Suppressor macrophage treated with lipopolysaccharide for 4 hours (primary cell): ENCODE data around the gene TACR2.
"Not testable (repeated sequence)": the region's sequence is repeated elsewhere in the genome, so short reads cannot be mapped to it uniquely, and the experiment has no call there.

Source experiments
- DNase-seq: peaks from one replicate; pipeline ENCODE4 v3.0.0-alpha.2; 2020

Gene TACR2

DNA sequence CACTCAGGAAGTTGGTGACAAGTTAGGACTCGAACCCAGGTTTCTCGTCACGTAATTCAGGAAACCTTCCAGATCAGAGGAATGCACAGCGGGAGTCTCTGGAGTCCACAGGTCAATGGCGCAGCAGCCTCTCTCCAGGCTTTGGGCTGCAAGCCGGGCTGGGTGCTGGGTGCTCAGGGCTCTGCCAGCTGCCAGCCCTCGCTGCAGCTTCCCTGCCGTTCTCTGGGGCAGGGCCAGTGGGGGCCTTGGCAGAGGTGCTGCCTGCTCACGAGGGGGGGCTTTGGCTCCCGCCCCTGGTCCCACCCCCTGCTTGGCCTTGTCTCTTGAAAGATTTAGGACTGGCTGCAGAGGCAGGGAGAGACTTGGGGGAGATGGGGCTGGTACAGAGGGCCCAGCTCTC is at the start of gene TACR2:
TACR2 (minus strand) TSS at position 224 of the 400 bp plus-strand sequence. CDS start 595 bp downstream, outside the sequence.
- no peak for DNase-seq

DNA sequence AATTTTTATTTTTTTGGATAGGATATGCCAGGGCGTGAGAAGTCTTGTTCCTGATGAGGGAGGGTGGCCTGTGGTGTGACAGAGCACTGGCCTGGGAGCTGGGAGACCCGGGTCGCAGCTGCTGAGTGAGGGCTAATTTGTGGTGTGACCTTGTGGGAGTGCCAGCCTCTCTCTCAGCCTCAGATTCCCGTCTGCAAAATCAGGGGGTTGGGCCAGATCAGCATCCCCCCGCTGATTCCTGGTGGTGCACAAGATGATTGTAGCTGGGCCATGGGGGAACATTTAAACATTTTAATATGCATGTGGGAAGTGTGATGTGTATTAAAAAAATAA is 49.4 kb upstream of the TACR2 start:
- no peak for DNase-seq

DNA sequence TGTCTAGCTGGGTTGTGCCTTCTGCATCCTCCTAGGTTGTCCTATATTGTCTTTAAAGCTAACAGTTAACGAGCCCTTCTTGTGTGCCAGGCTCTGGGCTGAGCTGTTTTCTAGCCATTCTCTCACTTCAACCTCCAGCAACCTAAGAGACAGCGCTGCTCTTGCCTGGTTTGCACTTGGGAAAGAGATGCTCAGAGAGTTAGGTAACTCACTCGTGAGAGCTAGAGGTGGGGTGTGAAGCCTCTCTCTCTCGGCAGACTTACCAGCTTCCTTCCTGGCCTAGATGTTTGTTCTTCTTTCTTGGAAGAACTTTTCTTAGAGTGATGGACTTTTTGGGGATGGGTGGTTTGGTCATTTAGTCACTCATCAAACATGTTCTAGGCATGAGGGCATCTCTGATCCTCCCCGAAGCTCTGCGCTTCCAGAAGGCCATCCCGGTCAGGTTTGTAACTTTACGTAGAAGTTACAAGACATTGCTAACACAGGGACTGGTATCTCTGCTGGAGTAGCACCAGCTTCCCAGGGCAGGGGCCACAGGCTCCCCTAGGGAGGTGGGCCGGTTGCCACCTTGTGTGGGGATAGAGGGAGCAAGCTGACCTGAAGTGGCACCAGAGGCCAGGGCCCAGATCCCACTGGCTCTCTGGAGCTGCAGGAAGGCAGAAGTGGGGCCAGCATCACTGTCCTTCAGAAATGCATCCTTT is 48.9 kb upstream of the TACR2 start:
- DNase-seq, result no peak

DNA sequence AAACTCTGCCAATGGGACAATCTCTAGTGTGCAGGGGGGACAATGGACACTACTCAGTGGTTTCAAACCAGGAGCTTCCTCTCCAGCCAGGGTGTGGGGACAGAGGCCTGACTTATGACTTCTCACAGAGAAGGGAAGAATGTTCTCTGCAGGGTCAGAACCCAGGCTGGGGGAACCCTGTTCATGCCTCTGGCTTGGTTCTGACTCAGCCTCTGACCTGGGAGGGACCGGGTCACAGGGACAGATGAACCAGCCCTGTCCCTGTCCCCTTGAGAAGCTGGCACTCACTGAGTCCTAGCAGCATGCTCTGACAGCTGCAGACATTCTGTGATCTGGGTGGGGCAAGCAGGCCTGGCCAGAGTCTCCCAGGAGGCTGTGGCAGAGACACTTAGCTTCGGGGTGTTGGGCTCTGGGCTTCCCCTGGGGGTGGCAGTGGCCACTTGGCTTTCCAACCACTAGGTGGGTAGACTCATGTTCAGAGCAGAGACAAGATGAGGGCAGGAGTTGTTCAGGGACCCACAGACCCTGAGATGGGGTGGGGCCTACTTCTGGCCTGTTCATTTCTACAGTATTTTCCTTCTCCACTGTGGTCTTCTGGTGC is 48.2 kb upstream of the TACR2 start:
- peak; percentile 67 for DNase-seq

DNA sequence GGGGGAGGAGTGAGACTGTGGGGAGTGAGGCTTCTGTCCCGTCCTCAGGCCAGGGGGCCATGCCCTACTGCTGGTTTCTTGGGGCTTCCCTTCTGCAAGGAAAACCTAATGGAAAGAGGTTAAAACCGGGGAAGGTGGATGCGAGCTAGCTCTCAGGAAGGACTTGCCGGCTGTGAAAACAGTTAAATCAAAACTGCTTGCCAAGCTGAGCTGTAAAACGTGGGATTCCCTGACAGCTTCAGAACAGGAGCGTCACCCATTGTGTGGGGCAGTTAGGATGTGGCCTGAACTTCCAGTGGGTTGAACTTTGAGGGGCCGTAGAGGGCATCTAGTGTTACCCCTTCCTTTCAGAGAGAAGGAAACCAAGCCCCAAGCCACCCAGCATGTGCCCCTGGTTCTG is 47.7 kb upstream of the TACR2 start:
- DNase-seq, result no peak

DNA sequence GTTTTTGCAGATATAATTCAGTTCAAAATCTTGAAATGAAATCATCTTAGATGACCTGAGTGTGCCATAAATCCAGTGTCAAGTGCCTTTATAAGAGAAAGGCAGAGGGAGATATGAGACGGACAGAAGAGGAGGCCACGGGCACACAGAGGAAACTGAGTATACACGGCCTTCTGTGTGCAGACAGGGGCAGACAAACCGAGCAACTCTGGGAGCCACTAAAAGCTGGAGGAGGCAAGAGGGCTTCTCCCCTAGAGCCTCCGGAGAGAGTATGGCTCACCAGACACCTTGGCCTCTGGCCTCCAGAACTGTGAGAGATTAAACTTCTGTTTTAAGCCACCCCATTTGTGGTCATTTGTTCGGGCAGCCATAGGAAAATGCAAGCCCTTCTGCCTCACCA is 47.2 kb upstream of the TACR2 start:
- no peak for DNase-seq

DNA sequence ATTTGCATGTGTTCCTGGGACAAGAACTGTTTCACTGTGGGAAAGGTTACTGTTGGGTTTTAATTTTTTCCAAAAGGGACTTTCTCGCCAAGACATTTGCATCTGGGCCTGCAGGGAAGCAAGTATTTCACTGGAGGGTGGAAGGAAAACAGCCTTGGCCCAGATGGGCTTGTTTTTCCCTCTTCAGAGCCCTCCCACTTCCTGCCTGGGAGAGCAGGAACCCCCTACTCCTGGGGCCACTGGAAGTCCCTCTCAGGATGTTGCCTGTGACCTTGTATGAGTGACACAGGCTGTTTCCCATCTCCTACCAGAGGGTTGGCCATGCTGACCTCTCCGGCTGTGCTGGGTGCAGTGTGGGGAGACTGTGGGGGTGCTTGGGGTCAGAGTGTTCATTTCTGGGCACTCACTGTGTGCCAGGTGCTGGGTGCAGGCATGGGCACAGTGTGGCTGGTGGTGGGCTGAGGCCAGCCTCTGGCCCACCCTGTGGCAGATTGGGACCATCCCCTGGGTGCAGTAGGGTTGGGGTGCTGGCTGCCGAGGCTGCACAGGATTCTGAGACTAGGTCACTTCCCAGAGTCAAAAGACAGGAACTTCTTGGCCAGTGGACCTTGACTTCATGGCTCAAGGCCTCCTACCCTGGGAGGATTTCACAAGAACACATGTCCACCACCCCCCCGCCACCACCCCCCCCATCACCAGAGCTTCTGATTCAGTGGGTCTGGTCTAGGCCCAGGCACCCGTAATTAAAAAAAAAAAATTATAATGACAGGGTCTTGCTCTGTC is 44.7 kb upstream of the TACR2 start:
- peak; percentile 65 for DNase-seq

DNA sequence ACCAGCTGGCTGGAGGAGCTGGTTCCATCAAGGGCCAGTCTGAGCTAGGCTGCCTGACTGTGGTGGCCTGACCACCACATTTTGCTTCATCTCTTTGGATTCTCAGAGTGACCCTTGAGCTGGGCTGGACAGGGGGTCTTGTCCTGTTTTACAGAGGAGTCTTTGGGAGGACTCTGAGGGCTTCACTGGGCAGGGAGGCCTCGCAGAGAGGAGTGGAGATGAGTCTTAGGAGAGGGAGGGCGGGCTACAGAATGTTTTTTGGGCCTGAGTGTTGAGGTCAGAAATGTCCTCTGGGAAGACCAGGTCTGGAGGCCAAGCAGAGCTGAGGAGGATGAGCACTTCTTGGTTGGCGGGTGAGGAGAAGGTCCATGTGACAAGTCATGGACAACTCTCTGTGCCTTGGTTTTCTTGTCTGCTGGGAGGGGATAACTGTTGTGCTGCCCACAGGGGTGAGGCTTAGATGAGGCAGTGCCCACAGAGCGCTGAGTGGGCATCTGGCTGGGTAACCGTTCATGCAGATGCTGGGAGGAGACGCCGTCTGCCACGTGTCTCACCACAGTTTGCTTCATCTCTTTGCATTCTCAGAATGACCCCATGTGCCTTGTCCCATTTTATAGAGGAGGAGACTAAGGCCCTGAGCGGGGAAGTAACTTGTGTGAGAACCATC is 44.0 kb upstream of the TACR2 start:
- DNase-seq, result no peak

DNA sequence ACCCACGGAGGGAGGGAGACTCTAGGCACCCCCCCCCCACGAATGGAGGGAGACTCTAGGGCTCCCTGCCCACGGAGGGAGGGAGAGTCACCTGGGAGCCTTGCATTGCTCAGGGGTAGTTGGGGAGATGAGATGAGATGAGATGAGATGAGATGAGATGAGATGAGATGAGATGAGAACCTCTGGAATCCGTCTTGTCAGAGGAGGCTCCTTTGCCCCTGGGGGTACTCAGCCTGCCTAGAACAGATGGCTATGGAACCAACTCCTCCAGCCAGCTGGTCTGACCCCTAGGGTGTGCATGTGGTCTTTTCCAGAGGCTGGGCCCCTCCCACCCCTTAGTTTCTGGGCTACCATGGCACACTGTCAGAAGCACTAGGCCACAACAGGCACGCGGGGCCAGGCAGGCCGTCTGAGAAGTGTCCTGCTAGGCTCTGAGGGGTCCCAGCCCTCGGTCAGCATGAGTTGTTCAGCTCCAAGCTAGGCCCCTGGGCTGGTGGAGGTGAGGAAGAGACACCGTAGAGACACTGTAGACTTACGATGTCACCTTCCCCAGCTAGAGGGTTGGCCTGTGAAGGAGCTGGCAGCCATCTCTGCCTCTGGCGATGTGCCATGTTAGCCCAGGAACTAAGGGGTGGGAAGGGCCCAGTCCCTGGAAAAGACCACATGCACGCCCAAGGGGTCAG is 43.3 kb upstream of the TACR2 start:
- no peak for DNase-seq

DNA sequence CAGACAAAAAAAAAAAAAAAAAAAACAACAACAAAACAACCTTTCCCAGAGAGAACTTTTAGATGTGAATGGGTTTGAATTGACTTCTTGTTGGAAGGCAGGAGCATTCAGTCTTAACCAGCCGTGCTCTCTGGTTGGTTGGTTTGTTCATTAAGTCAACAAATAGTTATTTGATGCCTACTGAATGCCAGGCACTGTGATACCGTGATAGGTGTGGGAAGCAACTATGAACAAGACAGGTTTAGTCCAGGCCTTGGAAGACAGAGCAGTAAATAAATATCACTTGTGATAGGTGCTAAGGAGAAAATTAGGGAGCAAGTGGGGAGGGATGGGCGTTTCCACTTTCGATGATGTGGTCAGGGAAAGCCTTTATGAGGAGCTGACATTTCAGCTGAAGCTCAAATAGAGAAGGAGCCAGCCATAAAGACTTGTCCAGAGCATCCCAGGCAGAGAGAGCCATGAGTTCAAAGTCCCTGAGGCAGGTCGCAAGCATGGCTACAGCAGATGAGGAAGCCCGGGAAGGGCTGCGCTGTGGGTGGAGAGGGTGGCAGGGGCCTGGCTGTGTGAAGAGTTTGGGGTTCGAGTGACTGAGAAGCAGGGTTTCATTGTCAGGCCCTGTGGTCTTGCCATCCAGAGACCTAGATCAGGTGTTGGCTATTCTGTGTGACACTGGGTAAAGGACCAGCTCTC is 42.5 kb upstream of the TACR2 start:
- no peak for DNase-seq

DNA sequence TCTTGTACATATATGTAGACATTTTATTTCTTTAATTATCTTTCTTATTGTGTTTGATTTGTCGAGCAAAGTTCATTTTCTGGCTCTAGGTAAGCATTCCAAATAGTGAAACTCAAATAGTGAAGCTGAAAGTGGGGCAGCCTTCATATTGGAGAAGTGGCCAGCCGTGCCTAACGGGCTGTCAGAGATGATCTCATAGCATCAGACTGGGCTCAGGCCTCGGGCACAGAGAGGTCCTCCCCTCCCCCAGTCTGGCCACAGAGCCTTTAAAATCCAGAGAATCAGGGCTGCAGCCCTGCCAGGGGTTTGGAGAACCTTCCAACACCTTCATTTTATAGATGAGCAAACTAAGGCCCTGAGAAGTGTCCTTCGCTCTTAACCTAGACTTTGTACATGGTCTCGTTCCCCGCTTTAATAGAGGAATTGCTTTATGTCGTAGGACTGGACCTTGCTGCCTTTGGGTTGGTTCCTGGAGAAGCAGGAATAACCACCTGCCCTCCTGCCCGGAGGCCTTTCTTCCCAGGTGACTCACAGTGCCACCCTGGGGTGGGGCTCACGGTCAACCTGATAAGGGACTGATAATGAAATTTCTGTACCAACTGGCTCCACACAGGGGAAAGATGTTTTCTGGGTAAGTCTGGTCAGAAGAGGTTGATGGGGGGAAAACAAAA is 41.8 kb upstream of the TACR2 start:
- DNase-seq, result peak; percentile 91

DNA sequence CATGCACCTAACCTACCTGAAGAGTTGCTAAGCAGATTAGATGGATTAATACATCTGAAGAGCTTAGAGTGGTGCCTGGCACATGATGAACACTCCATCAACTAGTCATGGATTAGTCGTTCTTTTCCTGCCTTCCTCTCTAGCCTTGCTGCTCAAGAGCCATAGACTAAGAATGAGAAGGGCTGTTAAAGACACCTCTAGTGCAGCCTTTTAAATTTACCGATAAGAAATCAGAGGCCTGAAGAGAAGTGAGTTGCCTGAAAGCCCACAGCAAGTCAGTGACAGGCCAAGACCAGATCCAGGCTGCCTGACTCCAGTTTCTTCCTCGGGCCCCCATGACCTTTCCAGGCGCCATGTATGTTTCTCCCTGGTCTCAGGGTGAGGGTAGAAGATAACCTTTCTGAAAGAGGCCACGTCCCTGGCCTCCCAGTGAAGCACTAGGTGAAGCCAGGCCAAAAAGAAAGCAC is 41.1 kb upstream of the TACR2 start:
- DNase-seq, result peak; percentile 43

DNA sequence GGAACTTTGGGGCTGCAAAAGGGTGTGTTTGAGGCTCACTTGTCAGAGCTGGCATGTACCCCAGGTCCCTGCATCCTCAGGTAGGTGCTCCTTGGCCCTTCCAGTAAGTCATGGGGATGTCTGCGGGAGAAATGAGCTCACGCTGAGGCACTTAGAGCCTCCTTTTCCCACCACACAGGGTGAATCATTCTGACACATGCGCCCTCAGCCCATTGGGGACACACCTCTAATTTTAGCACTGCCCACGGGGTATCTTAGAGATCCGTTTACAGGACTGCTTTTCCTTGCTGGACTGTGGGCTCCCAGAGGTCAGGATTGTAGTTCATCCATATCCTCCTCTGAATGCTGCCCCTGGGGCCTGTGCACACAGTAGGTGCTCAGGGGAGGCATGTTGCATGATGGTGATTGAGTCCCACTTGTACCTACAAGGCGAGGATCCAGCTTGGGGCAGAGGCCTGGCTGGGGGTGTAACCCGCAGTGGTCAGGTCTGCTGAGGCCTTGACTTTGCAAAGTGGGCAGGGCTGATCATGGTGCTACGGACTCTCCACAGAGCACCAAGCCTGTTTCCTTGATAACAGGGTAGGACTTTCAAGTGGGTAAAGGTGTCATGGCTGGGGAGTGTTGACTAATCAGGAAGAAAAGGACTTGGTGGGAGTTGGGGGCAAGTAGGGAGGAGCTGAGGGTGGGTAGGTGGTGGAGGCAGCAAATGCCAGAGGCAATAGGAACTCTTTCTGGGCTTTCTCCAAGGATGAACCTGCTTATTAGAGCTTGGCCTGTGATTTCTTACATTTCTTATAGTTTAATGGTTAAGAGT is 40.4 kb upstream of the TACR2 start:
- DNase-seq, result peak; percentile 54

DNA sequence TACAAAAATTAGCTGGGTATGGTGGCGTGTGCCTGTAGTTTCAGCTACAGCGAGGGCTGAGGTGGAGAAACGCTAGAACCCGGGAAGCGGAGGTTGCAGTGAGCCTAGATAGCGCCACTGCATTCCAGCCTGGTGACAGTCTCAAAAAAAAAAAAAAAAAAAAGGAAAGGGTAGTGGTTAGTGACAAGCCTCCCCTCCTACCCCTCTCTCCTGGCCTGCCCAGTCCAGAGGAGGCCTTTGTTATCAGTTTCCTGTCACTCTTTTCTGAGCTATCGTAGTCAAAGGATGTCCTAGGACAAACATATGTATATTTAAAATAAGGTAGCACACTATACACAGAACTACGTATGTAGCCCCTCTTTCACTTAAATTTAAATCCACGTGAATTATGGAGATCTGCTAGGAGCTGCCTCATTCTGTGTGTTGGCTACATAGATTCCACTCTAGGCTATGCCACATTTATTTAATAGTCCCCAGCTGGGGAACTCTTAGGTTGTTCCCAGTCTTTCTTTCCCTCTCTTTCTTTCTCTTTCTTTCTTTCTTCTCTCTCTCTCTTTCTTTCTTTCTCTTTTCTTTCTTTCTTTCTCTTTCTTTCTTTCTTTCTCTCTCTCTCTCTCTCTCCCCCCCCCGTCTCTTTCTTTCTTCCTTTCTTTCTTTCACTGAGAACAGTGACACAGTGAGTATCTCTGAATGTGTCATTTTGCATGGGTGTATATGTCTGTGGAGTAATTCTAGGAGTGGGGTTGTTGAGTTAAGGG is 38.5 kb upstream of the TACR2 start:
- no peak for DNase-seq

DNA sequence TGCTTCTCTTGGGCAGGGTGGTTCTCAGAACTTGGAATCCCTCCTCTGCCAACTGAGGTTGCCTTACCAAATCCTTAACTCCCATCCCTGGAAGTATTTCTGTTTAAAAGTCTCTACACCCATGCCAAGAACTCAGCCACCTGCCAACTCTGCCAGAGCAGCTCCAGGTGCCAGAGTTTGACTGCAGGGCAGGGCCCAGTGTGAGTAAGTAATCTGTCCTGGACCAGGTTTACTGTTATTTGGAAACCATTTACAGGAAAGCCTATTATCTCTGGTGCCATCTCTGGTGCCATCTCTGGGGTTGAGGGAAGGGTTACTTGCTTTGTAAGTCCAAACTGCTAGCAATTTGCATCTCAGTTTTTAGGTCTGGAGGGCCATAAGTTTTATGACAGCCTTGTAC is 37.1 kb upstream of the TACR2 start:
- no peak for DNase-seq

DNA sequence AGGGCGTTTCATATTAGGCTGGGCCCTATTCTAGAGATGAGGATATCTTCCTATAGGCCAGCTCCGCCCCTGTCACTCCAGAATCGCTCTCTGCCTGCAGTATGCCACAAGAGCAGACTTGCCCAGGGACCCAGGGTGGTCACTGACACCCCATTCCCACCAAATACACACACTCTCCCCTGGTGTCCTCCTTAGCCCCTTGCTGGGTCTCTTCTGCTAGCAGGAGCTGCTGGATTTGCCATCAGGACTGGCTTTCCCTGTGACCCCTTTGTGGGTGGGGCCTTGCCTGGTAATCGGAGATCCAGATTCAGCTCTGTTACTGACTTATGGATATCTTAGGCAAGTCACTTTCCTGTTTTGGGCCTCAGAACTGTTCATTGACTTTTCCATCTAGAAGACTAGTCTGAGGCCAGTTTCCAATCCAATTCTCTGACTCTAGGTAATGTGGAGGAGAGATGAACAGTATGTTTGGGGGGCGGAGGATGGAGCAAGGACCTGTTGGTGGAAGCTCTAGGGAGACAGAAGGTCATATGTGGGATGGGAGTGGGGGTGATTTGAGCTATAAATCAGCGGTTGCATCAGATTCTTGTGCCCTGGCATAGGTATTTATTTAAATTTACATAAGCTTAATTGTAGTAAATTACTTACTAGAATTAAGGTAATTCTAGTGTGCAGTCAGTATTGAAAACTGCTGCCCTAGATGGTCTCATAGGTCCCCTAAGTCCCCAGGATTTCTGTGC is 36.1 kb upstream of the TACR2 start:
- no peak for DNase-seq

DNA sequence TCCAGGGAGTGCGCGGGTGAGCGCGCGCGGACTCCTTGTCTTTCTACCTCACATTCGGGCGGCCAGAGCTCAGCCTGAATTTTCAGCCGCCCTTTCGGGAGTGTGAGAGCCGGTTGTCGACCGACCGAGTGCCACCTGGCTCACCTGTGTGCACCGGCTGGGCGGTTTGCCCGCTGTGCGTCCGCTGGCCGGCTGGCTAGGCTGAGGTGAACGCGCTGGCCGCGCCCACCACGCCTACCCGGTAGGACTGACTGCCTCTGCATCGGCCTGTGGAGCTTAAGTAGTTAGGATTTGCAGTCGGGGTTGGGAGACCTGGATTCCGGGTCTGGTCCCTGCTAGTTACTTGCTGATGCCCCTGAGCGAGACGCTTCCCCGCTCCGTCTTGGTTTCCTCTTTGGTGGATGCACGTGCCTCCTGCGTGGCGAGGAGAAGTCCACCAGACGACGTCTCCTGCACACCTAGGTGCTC is 35.1 kb upstream of the TACR2 start:
- DNase-seq, result no peak

DNA sequence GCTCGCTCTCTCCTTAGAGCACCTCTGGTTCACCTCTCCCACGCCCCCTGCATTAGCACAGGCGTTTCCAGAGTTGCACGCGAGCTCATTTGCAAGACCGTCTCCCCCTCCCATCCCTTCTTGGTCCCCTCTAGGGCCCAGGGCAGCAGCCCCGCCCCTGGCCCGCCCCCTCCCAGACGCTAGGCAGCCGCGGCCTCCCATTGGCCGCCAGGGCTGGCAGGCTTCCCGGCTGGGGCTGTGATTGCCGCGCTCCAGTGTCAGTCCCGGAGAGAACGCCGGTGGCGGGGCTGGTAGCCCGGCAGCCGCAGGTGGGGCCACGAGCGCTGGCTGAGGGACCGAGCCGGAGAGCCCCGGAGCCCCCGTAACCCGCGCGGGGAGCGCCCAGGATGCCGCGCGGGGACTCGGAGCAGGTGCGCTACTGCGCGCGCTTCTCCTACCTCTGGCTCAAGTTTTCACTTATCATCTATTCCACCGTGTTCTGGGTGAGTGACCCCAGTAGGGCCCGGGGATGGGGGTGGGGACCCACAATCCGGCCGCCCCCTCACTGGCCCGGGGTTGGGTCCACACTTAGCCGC is 34.6 kb upstream of the TACR2 start, which contains the start of gene TSPAN15:
TSPAN15 (plus strand) TSS at position 257 of the 575 bp plus-strand sequence; CDS start at position 387, 130 bp downstream.
- peak; percentile 87 for DNase-seq

DNA sequence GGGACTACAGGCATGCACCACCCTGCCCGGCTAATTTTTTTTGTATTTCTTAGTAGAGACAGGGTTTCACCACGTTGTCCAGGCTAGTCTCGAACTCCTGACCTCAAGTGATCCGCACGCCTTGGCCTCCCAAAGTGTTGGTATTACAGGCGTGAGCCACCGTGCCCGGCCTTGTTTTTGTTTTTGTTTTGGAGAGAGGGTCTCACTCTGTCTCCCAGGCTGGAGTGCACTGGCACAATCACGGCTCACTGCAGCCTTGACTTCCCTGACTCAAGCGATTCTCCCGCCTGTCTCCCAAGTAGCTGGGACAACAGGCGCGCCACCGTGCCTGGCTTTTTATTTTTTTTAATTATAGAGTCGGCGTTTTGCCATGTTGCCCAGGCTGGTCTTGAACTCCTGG is 33.7 kb upstream of the TACR2 start:
- DNase-seq, result not testable (repeated sequence)
